ENCODE measurements around the gene SGK2.

The SGK2 gene

GRCh38 chr20:43536817-43537440, 21.9 kb upstream of the SGK2 start:
- no peak for DNase-seq

- peak; percentile 37 for DNase-seq
These were observed 20.6 kb upstream of the SGK2 start for GRCh38 chr20:43537921-43538877.

- DNase-seq: no peak
These were observed 19.7 kb upstream of the SGK2 start for GRCh38 chr20:43538878-43539700.

- DNase-seq: no peak
These were observed 18.7 kb upstream of the SGK2 start for GRCh38 chr20:43539975-43540672.

GRCh38 chr20:43540673-43541060, 18.2 kb upstream of the SGK2 start:
- DNase-seq: no peak

GRCh38 chr20:43541214-43541613, 17.6 kb upstream of the SGK2 start:
- no peak for DNase-seq

- no peak for DNase-seq
These were observed 16.7 kb upstream of the SGK2 start for GRCh38 chr20:43542161-43542560.

GRCh38 chr20:43542674-43543073, 16.2 kb upstream of the SGK2 start:
- DNase-seq: no peak

- DNase-seq: no peak
These were observed 15.7 kb upstream of the SGK2 start for GRCh38 chr20:43543138-43543537.

- no peak for DNase-seq
These were observed 14.3 kb upstream of the SGK2 start for GRCh38 chr20:43544501-43544900.

- no peak for DNase-seq
These were observed 12.8 kb upstream of the SGK2 start for GRCh38 chr20:43545837-43546578.

- DNase-seq: no peak
These were observed 10.4 kb upstream of the SGK2 start for GRCh38 chr20:43548273-43548880.

- no peak for DNase-seq
These were observed 9.3 kb upstream of the SGK2 start for GRCh38 chr20:43549416-43550065.

- no peak for DNase-seq
These were observed 8.4 kb upstream of the SGK2 start for GRCh38 chr20:43550456-43550855.

GRCh38 chr20:43554369-43554768, 4.5 kb upstream of the SGK2 start:
- no peak for DNase-seq

- no peak for DNase-seq
These were observed 540 bp downstream of the SGK2 start for GRCh38 chr20:43559147-43559987.

- DNase-seq: no peak
These were observed 2.1 kb downstream of the SGK2 start for GRCh38 chr20:43560974-43561373.

- no peak for DNase-seq
These were observed 4.6 kb downstream of the SGK2 start for GRCh38 chr20:43563429-43563828.

- DNase-seq: no peak
These were observed 5.2 kb downstream of the SGK2 start for GRCh38 chr20:43563991-43564390.

GRCh38 chr20:43564455-43564854, 5.6 kb downstream of the SGK2 start:
- no peak for DNase-seq
